Tibial nerve (tissue), 4 donors: ENCODE data around the gene IGFALS. TPM values are rescaled to one million over a fixed set of nuclear protein-coding genes. Genes with fewer than 3 reads are reported as not detected.

Experiments used
- DNase-seq, 2 donors: peaks; one replicate each; pipeline ENCODE4 v3.0.0-alpha.2; 2019; ENCODE audit warnings: low spot score in 2 of 2
- H3K27ac ChIP-seq, 4 donors: fragments of 200-600 bp; sonication (generic) in 3 of 4; one replicate each; pipeline ENCODE4 v1.5.1; 2017 to 2019; ENCODE audit warnings: mild to moderate bottlenecking in 1 of 4
- H3K27me3 ChIP-seq, 2 donors: fragments of 200-600 bp; sonication (generic) in 1 of 2; one replicate each; pipeline versions ENCODE4 v1.5.1 to v1.6.0; 2017 to 2019
- H3K36me3 ChIP-seq, 3 donors: fragments of 200-600 bp; sonication (generic); one replicate each; pipeline ENCODE4 v1.5.1; 2018 to 2019
- H3K4me1 ChIP-seq, 4 donors: fragments of 200-600 bp; sonication (generic) in 3 of 4; one replicate each; pipeline ENCODE4 v1.5.1; 2017 to 2019
- H3K4me3 ChIP-seq, 4 donors: fragments of 200-600 bp; sonication (generic) in 3 of 4; one replicate each; pipeline ENCODE4 v1.5.1; 2017 to 2019; ENCODE audit warnings: mild to moderate bottlenecking in 1 of 4, moderate library complexity in 1 of 4
- H3K9me3 ChIP-seq, 4 donors: fragments of 200-600 bp; sonication (generic) in 3 of 4; one replicate each; pipeline ENCODE4 v1.5.1; 2017 to 2019
- EP300 ChIP-seq, 2 donors: sonication (generic); formaldehyde crosslinking; IDR thresholded peaks; one replicate each; pipeline ENCODE4 v1.6.1; 2017; ENCODE audit warnings: antibody characterized with exemption in 2 of 2, mild to moderate bottlenecking in 1 of 2
- POLR2A ChIP-seq, 2 donors: fragments of 450-650 bp; IDR thresholded peaks; one replicate each; pipeline ENCODE4 v1.6.1; 2017; ENCODE audit warnings: antibody characterized with exemption in 2 of 2, mild to moderate bottlenecking in 2 of 2, moderate library complexity in 2 of 2
- WGBS, 2 donors: methylation state at CpG; one replicate each; pipeline ENCODE4 v1.1.5; 2018; 5-methylcytosine and 5-hydroxymethylcytosine counted together
- total RNA-seq, 4 donors: library from RNA; depleted of rRNA; stranded (reverse); fragments of >200 nt; gene quantifications; one replicate each; pipeline ENCODE4 v1.1.0, GENCODE V29; 2016
- TF ChIP-seq, protein P1 (sequence below), 5 experiments: fragments of 200-600 bp in 3 of 5; fragments of 450-650 bp in 2 of 5; sonication (generic) in 3 of 5; IDR thresholded peaks; one replicate each; pipeline ENCODE4 v1.5.1; 2016 to 2019; ENCODE audit warnings: antibody characterized with exemption in 5 of 5, mild to moderate bottlenecking in 3 of 5, moderate library complexity in 2 of 5

IGFALS gene
- total RNA-seq, 4 donors from 2014 or later, result 0.63 to 1.6 TPM; not detected in 2

DNA sequence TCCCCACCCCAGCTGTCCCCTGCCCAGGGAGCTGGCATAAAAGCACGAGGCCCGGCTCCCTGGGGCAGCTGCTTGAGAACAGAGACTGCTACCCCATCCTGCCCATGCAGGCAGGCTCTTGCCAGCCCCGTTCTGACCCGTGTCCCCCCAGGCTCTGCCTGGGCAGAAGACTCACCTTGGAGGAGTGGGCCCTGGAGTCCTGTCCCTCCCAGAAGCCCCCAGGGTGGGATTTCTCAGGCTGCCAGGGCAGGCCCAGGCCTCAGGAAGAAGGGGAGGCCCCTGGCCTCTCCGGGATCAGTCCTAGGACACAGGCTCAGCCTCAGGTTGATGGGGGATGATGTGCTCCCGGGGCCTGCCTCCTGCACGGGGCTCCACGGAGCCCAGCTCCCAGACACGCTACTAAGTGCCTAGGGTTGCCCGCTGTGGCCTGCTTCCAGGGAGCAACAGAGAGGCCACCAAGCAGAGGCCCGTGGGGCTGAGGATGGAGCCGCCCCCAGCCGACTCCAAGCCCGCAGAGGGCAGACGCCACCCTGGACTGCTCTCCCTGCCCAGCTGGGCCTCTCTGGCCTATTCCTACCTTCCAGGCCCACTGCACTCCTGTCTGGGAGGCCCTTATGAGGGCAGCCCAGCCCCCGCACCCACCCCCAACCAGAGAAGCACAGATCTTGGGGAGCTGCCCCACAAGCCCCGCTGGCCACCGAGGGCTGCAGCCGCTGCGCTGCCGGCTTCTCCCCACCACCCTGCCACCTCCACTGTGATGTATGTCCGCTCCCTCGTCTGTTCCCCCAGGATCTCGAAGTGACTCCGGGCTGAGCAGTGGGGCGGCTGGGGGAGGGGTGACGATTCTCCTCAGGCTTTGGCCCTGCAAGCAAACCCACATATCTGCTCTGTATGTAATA is 23.9 kb downstream of the IGFALS start:
- TF ChIP-seq POLR2A (IDR thresholded peaks at IDR 0.05) (no peak), EP300 (IDR thresholded peaks at IDR 0.05) (no peak)
- TF ChIP-seq, protein P1, sequence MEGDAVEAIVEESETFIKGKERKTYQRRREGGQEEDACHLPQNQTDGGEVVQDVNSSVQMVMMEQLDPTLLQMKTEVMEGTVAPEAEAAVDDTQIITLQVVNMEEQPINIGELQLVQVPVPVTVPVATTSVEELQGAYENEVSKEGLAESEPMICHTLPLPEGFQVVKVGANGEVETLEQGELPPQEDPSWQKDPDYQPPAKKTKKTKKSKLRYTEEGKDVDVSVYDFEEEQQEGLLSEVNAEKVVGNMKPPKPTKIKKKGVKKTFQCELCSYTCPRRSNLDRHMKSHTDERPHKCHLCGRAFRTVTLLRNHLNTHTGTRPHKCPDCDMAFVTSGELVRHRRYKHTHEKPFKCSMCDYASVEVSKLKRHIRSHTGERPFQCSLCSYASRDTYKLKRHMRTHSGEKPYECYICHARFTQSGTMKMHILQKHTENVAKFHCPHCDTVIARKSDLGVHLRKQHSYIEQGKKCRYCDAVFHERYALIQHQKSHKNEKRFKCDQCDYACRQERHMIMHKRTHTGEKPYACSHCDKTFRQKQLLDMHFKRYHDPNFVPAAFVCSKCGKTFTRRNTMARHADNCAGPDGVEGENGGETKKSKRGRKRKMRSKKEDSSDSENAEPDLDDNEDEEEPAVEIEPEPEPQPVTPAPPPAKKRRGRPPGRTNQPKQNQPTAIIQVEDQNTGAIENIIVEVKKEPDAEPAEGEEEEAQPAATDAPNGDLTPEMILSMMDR (IDR thresholded peaks at IDR 0.05), result no peak
- peak overlapping the region in 3 of 4 donors; percentile 83 to 93 (median 93) for H3K27ac ChIP-seq
- WGBS, 2 donors, result 72 to 73% methylated on average over 15 to 17 of the region's 27 CpGs
- DNase-seq, result no peak
- peaks cover 0 to 44% (median 26%) of the 10 kb centered on the region in 4 donors for H3K4me1 ChIP-seq
- peaks cover 2 to 54% (median 10%) of the 10 kb centered on the region in 3 donors for H3K36me3 ChIP-seq
- H3K9me3 ChIP-seq, result no peaks in the 10 kb centered on the region
- H3K4me3 ChIP-seq, result peak overlapping the region in 1 of 4 donors; percentile 96
- H3K27me3 ChIP-seq, result no peaks in the 10 kb centered on the region

DNA sequence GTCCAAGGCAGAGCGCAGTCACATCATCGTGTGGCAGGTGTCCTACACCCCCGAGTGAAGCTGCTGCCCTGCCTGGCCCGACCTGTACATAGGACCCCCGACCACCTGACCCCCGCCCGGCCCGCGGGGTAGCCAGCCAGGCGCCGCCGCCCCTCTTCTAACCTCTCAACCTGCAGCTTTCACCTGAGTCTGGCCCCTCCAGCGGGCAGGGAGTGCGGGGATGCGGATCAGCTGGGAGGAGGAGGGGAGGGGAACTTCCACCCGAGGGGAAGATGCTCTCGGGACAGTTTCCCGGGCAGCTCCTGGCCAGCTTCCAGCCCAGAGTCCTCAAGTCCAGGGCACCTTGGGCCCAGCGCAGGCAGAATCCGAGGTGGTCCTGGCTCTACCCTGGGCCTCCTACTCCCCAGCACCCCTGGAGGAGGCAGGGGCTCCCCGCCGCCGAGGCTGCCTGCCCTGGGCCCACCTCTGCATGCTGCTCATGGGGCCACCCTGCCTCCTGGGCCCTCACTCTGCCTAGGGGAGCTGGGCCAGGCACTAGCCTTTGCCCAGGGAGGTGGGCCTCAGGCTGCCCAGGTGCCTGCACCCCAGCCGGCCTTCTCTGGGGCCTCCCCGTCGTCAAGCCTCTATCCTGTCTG is 24.6 kb downstream of the IGFALS start:
- Histone ChIP-seq H3K9me3 (no peaks in the 10 kb centered on the region), H3K4me3 (no peak overlapping the region), H3K36me3 (peaks cover 2 to 61% (median 16%) of the 10 kb centered on the region in 3 donors), H3K4me1 (peaks cover 0 to 43% (median 19%) of the 10 kb centered on the region in 4 donors), H3K27me3 (no peaks in the 10 kb centered on the region), H3K27ac (no peak overlapping the region)
- TF ChIP-seq, protein P1 (IDR thresholded peaks at IDR 0.05), result no peak
- TF ChIP-seq POLR2A (IDR thresholded peaks at IDR 0.05), result no peak
- no peak for TF ChIP-seq EP300 (IDR thresholded peaks at IDR 0.05)
- 63 to 80% methylated on average over 12 to 16 of the region's 26 CpGs for WGBS, 2 donors
- no peak for DNase-seq

DNA sequence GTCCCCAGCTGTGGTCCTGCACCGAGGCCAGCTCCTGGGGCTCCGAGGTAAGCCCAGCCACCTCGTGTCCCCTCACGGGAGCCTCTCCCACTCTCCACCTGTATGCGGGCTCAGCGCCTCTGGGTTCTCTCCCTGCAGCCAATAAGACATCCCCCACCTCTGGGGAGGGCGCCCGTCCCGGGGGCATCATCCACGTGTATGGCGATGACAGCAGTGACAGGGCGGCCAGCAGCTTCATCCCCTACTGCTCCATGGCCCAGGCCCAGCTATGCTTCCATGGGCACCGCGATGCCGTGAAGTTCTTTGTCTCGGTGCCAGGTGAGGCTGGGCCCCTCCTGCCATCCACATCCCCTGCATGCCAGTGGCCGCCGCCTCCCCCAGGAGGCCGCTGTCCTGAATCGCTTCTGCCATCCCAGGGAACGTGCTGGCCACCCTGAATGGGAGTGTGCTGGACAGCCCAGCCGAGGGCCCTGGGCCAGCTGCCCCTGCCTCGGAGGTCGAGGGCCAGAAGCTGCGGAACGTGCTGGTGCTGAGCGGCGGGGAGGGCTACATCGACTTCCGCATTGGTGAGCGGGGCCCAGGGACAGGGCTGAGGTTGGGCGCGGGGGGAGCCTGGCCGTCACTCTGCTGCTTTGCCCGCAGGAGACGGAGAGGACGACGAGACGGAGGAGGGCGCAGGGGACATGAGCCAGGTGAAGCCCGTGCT is 25.3 kb downstream of the IGFALS start:
- 81 to 86% methylated on average over 41 of the region's 41 CpGs for WGBS, 2 donors
- Histone ChIP-seq H3K36me3 (peaks cover 2 to 68% (median 20%) of the 10 kb centered on the region in 3 donors), H3K4me1 (peaks cover 0 to 44% (median 16%) of the 10 kb centered on the region in 4 donors), H3K9me3 (no peaks in the 10 kb centered on the region), H3K4me3 (no peak overlapping the region), H3K27ac (no peak overlapping the region), H3K27me3 (no peaks in the 10 kb centered on the region)
- DNase-seq, result no peak
- TF ChIP-seq EP300 (IDR thresholded peaks at IDR 0.05), result no peak
- TF ChIP-seq, protein P1 (IDR thresholded peaks at IDR 0.05), result no peak
- no peak for TF ChIP-seq POLR2A (IDR thresholded peaks at IDR 0.05)

DNA sequence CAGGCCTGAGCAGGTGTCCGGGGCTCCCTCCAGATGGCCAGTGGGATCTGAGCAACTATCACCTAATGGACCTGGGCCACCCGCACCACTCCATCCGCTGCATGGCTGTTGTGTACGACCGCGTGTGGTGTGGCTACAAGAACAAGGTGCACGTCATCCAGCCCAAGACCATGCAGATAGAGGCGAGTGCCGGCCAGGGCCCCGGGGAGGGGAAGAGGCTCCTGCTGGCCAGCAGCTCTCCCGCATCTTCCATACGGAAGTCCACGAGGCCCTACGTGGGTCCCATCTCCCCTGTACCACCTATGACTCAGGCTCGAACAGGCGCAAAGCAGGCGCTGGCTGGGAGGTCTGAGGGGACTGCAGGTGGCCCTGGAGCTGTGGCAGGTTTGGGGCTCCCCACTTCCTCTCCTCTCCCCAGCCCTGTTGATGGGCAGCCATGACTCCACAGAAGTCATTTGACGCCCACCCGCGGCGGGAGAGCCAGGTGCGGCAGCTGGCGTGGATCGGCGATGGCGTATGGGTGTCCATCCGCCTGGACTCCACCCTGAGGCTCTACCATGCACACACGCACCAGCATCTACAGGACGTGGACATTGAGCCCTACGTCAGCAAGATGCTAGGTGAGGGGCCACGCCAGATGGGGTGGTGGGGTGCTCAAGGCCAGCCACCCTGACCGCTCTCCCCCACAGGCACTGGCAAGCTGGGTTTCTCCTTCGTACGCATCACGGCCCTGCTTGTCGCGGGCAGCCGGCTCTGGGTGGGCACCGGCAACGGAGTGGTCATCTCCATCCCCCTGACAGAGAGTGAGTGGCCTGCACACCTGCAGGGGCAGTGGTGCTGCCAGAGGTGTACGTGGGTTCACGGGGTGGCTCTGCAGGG is 26.1 kb downstream of the IGFALS start:
- Histone ChIP-seq H3K27ac (no peak overlapping the region), H3K4me1 (peaks cover 0 to 45% (median 15%) of the 10 kb centered on the region in 4 donors), H3K36me3 (peaks cover 2 to 76% (median 22%) of the 10 kb centered on the region in 3 donors), H3K27me3 (no peaks in the 10 kb centered on the region), H3K4me3 (no peak overlapping the region), H3K9me3 (no peaks in the 10 kb centered on the region)
- WGBS, 2 donors, result 93% methylated on average over 29 to 37 of the region's 42 CpGs
- TF ChIP-seq EP300 (IDR thresholded peaks at IDR 0.05) (no peak), POLR2A (IDR thresholded peaks at IDR 0.05) (no peak)
- TF ChIP-seq, protein P1 (IDR thresholded peaks at IDR 0.05), result no peak
- no peak for DNase-seq
